ENCODE results near the gene PRAC1.

- TF ChIP-seq ZNF8 (CRISPR knock-in tag; IDR thresholded peaks at IDR 0.05) (no peak), TSHZ2 (CRISPR knock-in tag; IDR thresholded peaks at IDR 0.05) (no peak), GLIS3 (CRISPR knock-in tag; IDR thresholded peaks at IDR 0.05) (no peak), PATZ1 (CRISPR knock-in tag; IDR thresholded peaks at IDR 0.05; ENCODE audit: borderline replicate concordance) (no peak), BACH2 (CRISPR knock-in tag; IDR thresholded peaks at IDR 0.05; ENCODE audit: borderline replicate concordance) (no peak), SNAI2 (CRISPR knock-in tag; IDR thresholded peaks at IDR 0.05) (no peak), ZFP30 (CRISPR knock-in tag; IDR thresholded peaks at IDR 0.05) (no peak)
Observed at GRCh38 chr17:48725004-48725287, 2.6 kb upstream of the PRAC1 start.

Measured in SK-N-SH treated with all-trans-retinoic acid at 6 μM for 48 hours (cell line).